ENCODE results near the gene PAOX.
"Not testable (repeated sequence)": the region's sequence is repeated elsewhere in the genome, so short reads cannot be mapped to it uniquely, and the experiment has no call there.

The PAOX gene

GRCh38 chr10:133412381-133412711, 33.3 kb downstream of the PAOX start:
- TF ChIP-seq TAF1 (IDR thresholded peaks at IDR 0.05; ENCODE audit: low read depth, low read length) (no peak), SPI1 (IDR thresholded peaks at IDR 0.05; ENCODE audit: low read depth, low read length) (no peak), PAX5 (IDR thresholded peaks at IDR 0.05; ENCODE audit: insufficient read depth, low read length, severe bottlenecking) (no peak), POU2F2 (IDR thresholded peaks at IDR 0.05; ENCODE audit: low read depth, low read length) (no peak), POLR2AphosphoS5 (IDR thresholded peaks at IDR 0.05; ENCODE audit: low read depth, low read length) (no peak), POLR2A (IDR thresholded peaks at IDR 0.05; ENCODE audit: low read depth, low read length) (no peak)
- FAIRE-seq (no peak), DNase-seq (ENCODE audit: insufficient read length, low spot score) (no peak)

- not testable (repeated sequence) for FAIRE-seq
Measured at GRCh38 chr10:133414401-133414800, 35.3 kb downstream of the PAOX start.

GRCh38 chr10:133415752-133416151, 36.7 kb downstream of the PAOX start:
- TF ChIP-seq PAX5 (IDR thresholded peaks at IDR 0.05; ENCODE audit: insufficient read depth, low read length, severe bottlenecking) = no peak
- no peak for TF ChIP-seq SPI1 (IDR thresholded peaks at IDR 0.05; ENCODE audit: low read depth, low read length)
- no peak for TF ChIP-seq TAF1 (IDR thresholded peaks at IDR 0.05; ENCODE audit: low read depth, low read length)
- TF ChIP-seq POLR2A (IDR thresholded peaks at IDR 0.05; ENCODE audit: low read depth, low read length) = no peak
- TF ChIP-seq POLR2AphosphoS5 (IDR thresholded peaks at IDR 0.05; ENCODE audit: low read depth, low read length) = no peak
- TF ChIP-seq POU2F2 (IDR thresholded peaks at IDR 0.05; ENCODE audit: low read depth, low read length) = no peak
- FAIRE-seq (no peak), DNase-seq (ENCODE audit: insufficient read length, low spot score) (no peak)

More at GRCh38 chr10:133414401-133414800, 35.3 kb downstream of the PAOX start:
- DNase-seq (ENCODE audit: insufficient read length, low spot score) = not testable (repeated sequence)

- FAIRE-seq = no peak
- no peak for TF ChIP-seq TAF1 (IDR thresholded peaks at IDR 0.05; ENCODE audit: low read depth, low read length)
Measured at GRCh38 chr10:133418289-133418993, 39.4 kb downstream of the PAOX start.

GRCh38 chr10:133419211-133419950, 40.3 kb downstream of the PAOX start:
- no peak for TF ChIP-seq POLR2A (IDR thresholded peaks at IDR 0.05; ENCODE audit: low read depth, low read length)
- no peak for TF ChIP-seq PAX5 (IDR thresholded peaks at IDR 0.05; ENCODE audit: insufficient read depth, low read length, severe bottlenecking)
- TF ChIP-seq TAF1 (IDR thresholded peaks at IDR 0.05; ENCODE audit: low read depth, low read length) = no peak
- no peak for TF ChIP-seq POU2F2 (IDR thresholded peaks at IDR 0.05; ENCODE audit: low read depth, low read length)
- TF ChIP-seq POLR2AphosphoS5 (IDR thresholded peaks at IDR 0.05; ENCODE audit: low read depth, low read length) = no peak; the same call in 1 of the 2 replicates
- TF ChIP-seq SPI1 (IDR thresholded peaks at IDR 0.05; ENCODE audit: low read depth, low read length) = no peak
- no peak for FAIRE-seq
- no peak for DNase-seq (ENCODE audit: insufficient read length, low spot score)

More at GRCh38 chr10:133418289-133418993, 39.4 kb downstream of the PAOX start:
- no peak for DNase-seq (ENCODE audit: insufficient read length, low spot score)

GRCh38 chr10:133420028-133420427, 41.0 kb downstream of the PAOX start:
- FAIRE-seq (no peak), DNase-seq (ENCODE audit: insufficient read length, low spot score) (no peak)
- TF ChIP-seq SPI1 (IDR thresholded peaks at IDR 0.05; ENCODE audit: low read depth, low read length) (no peak), POU2F2 (IDR thresholded peaks at IDR 0.05; ENCODE audit: low read depth, low read length) (no peak), PAX5 (IDR thresholded peaks at IDR 0.05; ENCODE audit: insufficient read depth, low read length, severe bottlenecking) (no peak), POLR2AphosphoS5 (IDR thresholded peaks at IDR 0.05; ENCODE audit: low read depth, low read length) (no peak), POLR2A (IDR thresholded peaks at IDR 0.05; ENCODE audit: low read depth, low read length) (no peak; the same call in 1 of the 2 replicates), TAF1 (IDR thresholded peaks at IDR 0.05; ENCODE audit: low read depth, low read length) (no peak)

- FAIRE-seq (no peak), DNase-seq (ENCODE audit: insufficient read length, low spot score) (no peak)
- TF ChIP-seq POLR2A (IDR thresholded peaks at IDR 0.05; ENCODE audit: low read depth, low read length) (no peak), TAF1 (IDR thresholded peaks at IDR 0.05; ENCODE audit: low read depth, low read length) (no peak), SPI1 (IDR thresholded peaks at IDR 0.05; ENCODE audit: low read depth, low read length) (no peak), POU2F2 (IDR thresholded peaks at IDR 0.05; ENCODE audit: low read depth, low read length) (no peak), PAX5 (IDR thresholded peaks at IDR 0.05; ENCODE audit: insufficient read depth, low read length, severe bottlenecking) (no peak), POLR2AphosphoS5 (IDR thresholded peaks at IDR 0.05; ENCODE audit: low read depth, low read length) (no peak)
Measured at GRCh38 chr10:133420579-133420978, 41.5 kb downstream of the PAOX start.

- no peak for FAIRE-seq
- TF ChIP-seq TAF1 (IDR thresholded peaks at IDR 0.05; ENCODE audit: low read depth, low read length) (no peak), SPI1 (IDR thresholded peaks at IDR 0.05; ENCODE audit: low read depth, low read length) (no peak), POLR2AphosphoS5 (IDR thresholded peaks at IDR 0.05; ENCODE audit: low read depth, low read length) (no peak), POU2F2 (IDR thresholded peaks at IDR 0.05; ENCODE audit: low read depth, low read length) (no peak), PAX5 (IDR thresholded peaks at IDR 0.05; ENCODE audit: insufficient read depth, low read length, severe bottlenecking) (no peak), POLR2A (IDR thresholded peaks at IDR 0.05; ENCODE audit: low read depth, low read length) (no peak; the same call in 1 of the 2 replicates)
- no peak for DNase-seq (ENCODE audit: insufficient read length, low spot score)
Measured at GRCh38 chr10:133421336-133422222, 42.5 kb downstream of the PAOX start.

- DNase-seq (ENCODE audit: insufficient read length, low spot score) (no peak), FAIRE-seq (no peak)
- TF ChIP-seq TAF1 (IDR thresholded peaks at IDR 0.05; ENCODE audit: low read depth, low read length) (no peak), POLR2A (IDR thresholded peaks at IDR 0.05; ENCODE audit: low read depth, low read length) (no peak), SPI1 (IDR thresholded peaks at IDR 0.05; ENCODE audit: low read depth, low read length) (no peak), POU2F2 (IDR thresholded peaks at IDR 0.05; ENCODE audit: low read depth, low read length) (no peak), POLR2AphosphoS5 (IDR thresholded peaks at IDR 0.05; ENCODE audit: low read depth, low read length) (no peak), PAX5 (IDR thresholded peaks at IDR 0.05; ENCODE audit: insufficient read depth, low read length, severe bottlenecking) (no peak)
Measured at GRCh38 chr10:133422223-133422806, 43.3 kb downstream of the PAOX start.
